GM21423 (cell line): Measurements from ENCODE around the gene MCRIP1.
A peak's percentile ranks its signal among the peaks of the same experiment; 100 is the strongest.

Experiments used
- ATAC-seq: cut with Tn5 transposase; IDR thresholded peaks from one replicate; pipeline ENCODE4 v1.9.1; 2021; ENCODE audit warnings: mild to moderate bottlenecking, moderate library complexity; ENCODE audit not compliant: unreplicated experiment

Gene MCRIP1

GRCh38 chr17:81833160-81833920, at the start of gene MCRIP1:
TSS of gene MCRIP1 (minus strand) at chr17:81833291. CDS start at chr17:81824506, 8,785 bp downstream.
- peak; percentile 70 for ATAC-seq

- no peak for ATAC-seq
Measured at GRCh38 chr17:81879121-81879520, 46.0 kb upstream of the MCRIP1 start.

- no peak for ATAC-seq
Measured at GRCh38 chr17:81878294-81878693, 45.2 kb upstream of the MCRIP1 start.

- ATAC-seq, result no peak
Measured at GRCh38 chr17:81877569-81877968, 44.5 kb upstream of the MCRIP1 start.

- ATAC-seq, result peak; percentile 52
Measured at GRCh38 chr17:81871387-81872230, 38.5 kb upstream of the MCRIP1 start.

- ATAC-seq, result peak; percentile 6
Measured at GRCh38 chr17:81870981-81871386, 37.9 kb upstream of the MCRIP1 start, which contains the start of gene ARHGDIA. TSS of gene ARHGDIA (minus strand) at chr17:81871337. CDS start at chr17:81869930, 1,407 bp downstream.

GRCh38 chr17:81870131-81870980, 37.3 kb upstream of the MCRIP1 start:
- ATAC-seq, result no peak

- ATAC-seq, result no peak
Measured at GRCh38 chr17:81869221-81870130, 36.4 kb upstream of the MCRIP1 start.

- no peak for ATAC-seq
Measured at GRCh38 chr17:81868674-81869220, 35.7 kb upstream of the MCRIP1 start.

- no peak for ATAC-seq
Measured at GRCh38 chr17:81867991-81868673, 35.0 kb upstream of the MCRIP1 start.

GRCh38 chr17:81867170-81867990, 34.3 kb upstream of the MCRIP1 start:
- ATAC-seq, result no peak

- no peak for ATAC-seq
Measured at GRCh38 chr17:81866440-81867169, 33.5 kb upstream of the MCRIP1 start.

GRCh38 chr17:81865733-81866439, 32.8 kb upstream of the MCRIP1 start:
- ATAC-seq, result no peak

- ATAC-seq, result no peak
Measured at GRCh38 chr17:81865358-81865732, 32.3 kb upstream of the MCRIP1 start.

- ATAC-seq, result no peak
Measured at GRCh38 chr17:81863833-81864768, 31.0 kb upstream of the MCRIP1 start.
